Measurements from ENCODE around the gene STXBP5. TPM values are rescaled to one million over a fixed set of nuclear protein-coding genes. Genes with fewer than 3 reads are reported as not detected.

The STXBP5 gene
- polyA plus RNA-seq, 1 experiment = 21.0 TPM

DNA sequence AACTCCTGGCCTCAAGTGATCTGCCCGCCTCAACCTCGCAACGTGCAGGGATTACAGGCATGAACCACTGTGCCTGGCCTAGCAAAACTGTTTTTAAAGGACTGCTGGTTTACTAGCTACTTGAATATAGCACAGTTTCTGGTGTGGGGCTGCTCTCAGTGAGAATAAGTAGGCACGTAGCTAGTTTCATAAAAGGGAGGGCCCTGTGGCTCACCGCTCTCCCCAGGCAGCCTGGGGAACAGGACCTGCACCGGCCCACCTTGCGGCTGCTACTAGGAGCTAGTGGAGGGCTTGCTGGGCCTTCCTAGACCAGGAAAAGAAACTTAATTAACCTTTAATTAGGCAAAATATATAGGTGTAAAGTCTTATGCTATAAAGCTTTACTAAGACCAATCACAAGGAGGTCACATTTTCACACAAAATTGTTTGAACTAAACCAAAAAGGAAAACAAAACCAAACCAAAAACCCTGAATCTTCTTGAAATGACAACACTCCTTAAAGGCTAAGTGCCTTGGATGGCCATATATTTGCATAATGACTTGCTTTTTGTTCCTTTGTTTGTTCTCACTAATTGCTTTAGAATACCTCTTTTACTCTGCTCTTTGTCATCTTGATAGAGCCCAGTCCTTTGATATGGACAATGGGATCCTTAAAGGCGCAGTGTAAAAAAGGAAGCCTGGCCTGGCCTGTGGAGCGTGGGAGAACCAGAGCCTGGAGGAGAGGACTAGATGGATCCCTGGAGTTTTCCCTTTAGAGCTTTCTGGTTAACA, 234.7 kb downstream of the STXBP5 start:
- no peak for DNase-seq (ENCODE audit: low read depth)
- Histone ChIP-seq H3K4me3 (ENCODE audit: low read depth, low read length) (no peak overlapping the region), H3K27me3 (ENCODE audit: control insufficient read depth, insufficient read depth, low read length) (no peaks in the 10 kb centered on the region), H3K36me3 (ENCODE audit: control insufficient read depth, insufficient read depth, low read length) (no peaks in the 10 kb centered on the region)
- ChIA-PET POLR2A (no interaction called here), CTCF (no interaction called here)
- TF ChIP-seq, protein P1, sequence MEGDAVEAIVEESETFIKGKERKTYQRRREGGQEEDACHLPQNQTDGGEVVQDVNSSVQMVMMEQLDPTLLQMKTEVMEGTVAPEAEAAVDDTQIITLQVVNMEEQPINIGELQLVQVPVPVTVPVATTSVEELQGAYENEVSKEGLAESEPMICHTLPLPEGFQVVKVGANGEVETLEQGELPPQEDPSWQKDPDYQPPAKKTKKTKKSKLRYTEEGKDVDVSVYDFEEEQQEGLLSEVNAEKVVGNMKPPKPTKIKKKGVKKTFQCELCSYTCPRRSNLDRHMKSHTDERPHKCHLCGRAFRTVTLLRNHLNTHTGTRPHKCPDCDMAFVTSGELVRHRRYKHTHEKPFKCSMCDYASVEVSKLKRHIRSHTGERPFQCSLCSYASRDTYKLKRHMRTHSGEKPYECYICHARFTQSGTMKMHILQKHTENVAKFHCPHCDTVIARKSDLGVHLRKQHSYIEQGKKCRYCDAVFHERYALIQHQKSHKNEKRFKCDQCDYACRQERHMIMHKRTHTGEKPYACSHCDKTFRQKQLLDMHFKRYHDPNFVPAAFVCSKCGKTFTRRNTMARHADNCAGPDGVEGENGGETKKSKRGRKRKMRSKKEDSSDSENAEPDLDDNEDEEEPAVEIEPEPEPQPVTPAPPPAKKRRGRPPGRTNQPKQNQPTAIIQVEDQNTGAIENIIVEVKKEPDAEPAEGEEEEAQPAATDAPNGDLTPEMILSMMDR (IDR thresholded peaks at IDR 0.05; ENCODE audit: insufficient read depth, low read depth, low read length) = no peak

Small RNAs within 50 kb of the gene (small RNA-seq; reads per million reads assigned to genes)
- gene AL355365.1 (ENCODE audit: insufficient read length, low read depth, low replicate concordance) = not detected
